SH-SY5Y (cell line): ENCODE data around the gene COX4I1.

Source experiments
- GATA2 ChIP-seq: IDR thresholded peaks from 2 replicates; pipeline ENCODE4 v1.6.1; 2011; ENCODE audit warnings: mild to moderate bottlenecking, low read depth, low read length
- GATA3 ChIP-seq: IDR thresholded peaks from 2 replicates; pipeline ENCODE4 v1.6.1; 2011; ENCODE audit warnings: low read depth, mild to moderate bottlenecking, low read length, moderate library complexity

- no peak for TF ChIP-seq GATA2
- TF ChIP-seq GATA3: no peak
Observed at GRCh38 chr16:85759631-85760419, 39.7 kb upstream of the COX4I1 start.
